OCI-LY1 (cell line): ENCODE data around the gene FZD2.

Experiments
- H2AFZ ChIP-seq: fragments of 200-600 bp; sonication (generic), shearing (Covaris generic); 2 replicates; pipeline ENCODE4 v1.6.0; 2014; ENCODE audit warnings: antibody characterized with exemption, mild to moderate bottlenecking, low read length
- H3F3A ChIP-seq: fragments of 200-600 bp; sonication (generic), shearing (Covaris generic); 2 replicates; pipeline ENCODE4 v1.6.0; 2014; ENCODE audit warnings: mild to moderate bottlenecking, antibody characterized with exemption, low read length, moderate library complexity; ENCODE audit not compliant: insufficient read depth
- H3K27ac ChIP-seq: fragments of 200-600 bp; sonication (generic); 2 replicates; pipeline ENCODE4 v1.5.1; 2014; ENCODE audit warnings: low read length, mixed run types, mild to moderate bottlenecking, low read depth; ENCODE audit not compliant: poor library complexity, severe bottlenecking
- H3K27me3 ChIP-seq: fragments of 200-600 bp; sonication (generic); 2 replicates; pipeline ENCODE4 v1.6.0; 2014; ENCODE audit warnings: antibody characterized with exemption, mild to moderate bottlenecking, low read length, moderate library complexity; ENCODE audit not compliant: insufficient read depth
- H3K36me3 ChIP-seq: fragments of 200-600 bp; sonication (generic); 2 replicates; pipeline ENCODE4 v1.6.1; 2014; ENCODE audit warnings: mild to moderate bottlenecking, antibody characterized with exemption, low read length, moderate library complexity, mixed read lengths; ENCODE audit not compliant: insufficient read depth
- H3K4me1 ChIP-seq: fragments of 200-600 bp; sonication (generic); 2 replicates; pipeline ENCODE4 v1.5.1; 2014; ENCODE audit warnings: mild to moderate bottlenecking, low read length, moderate library complexity; ENCODE audit not compliant: insufficient read depth, severe bottlenecking
- H3K4me2 ChIP-seq: fragments of 200-600 bp; sonication (generic), shearing (Covaris generic); 2 replicates; pipeline ENCODE4 v1.6.1; 2014; ENCODE audit warnings: low read length
- H3K4me3 ChIP-seq: fragments of 200-600 bp; sonication (generic); 2 replicates; pipeline ENCODE4 v1.5.1; 2014; ENCODE audit warnings: low read length, low read depth, mild to moderate bottlenecking, mixed read lengths; ENCODE audit not compliant: poor library complexity, severe bottlenecking
- H3K79me2 ChIP-seq: fragments of 200-600 bp; shearing (Covaris generic); 2 replicates; pipeline ENCODE4 v1.6.1; 2016; ENCODE audit warnings: mixed run types, low read length, mixed read lengths; ENCODE audit not compliant: insufficient read depth
- H3K9ac ChIP-seq: fragments of 200-600 bp; sonication (generic), shearing (Covaris generic); 2 replicates; pipeline ENCODE4 v1.6.1; 2014; ENCODE audit warnings: mild to moderate bottlenecking, low read length, mixed read lengths
- H3K9me2 ChIP-seq: fragments of 200-600 bp; sonication (generic), shearing (Covaris generic); 2 replicates; pipeline ENCODE4 v1.6.1; 2014; ENCODE audit warnings: low read depth, mild to moderate bottlenecking, low read length, mixed read lengths
- H3K9me3 ChIP-seq: fragments of 200-600 bp; shearing (Covaris generic); 2 replicates; pipeline ENCODE4 v1.6.1; 2014; ENCODE audit warnings: low read length, mixed read lengths
- H4K20me1 ChIP-seq: fragments of 200-600 bp; sonication (generic), shearing (Covaris generic); 2 replicates; pipeline ENCODE4 v1.6.0; 2016; ENCODE audit warnings: mild to moderate bottlenecking, low read length; ENCODE audit not compliant: insufficient read depth
- EZH2 ChIP-seq: fragments of 200-600 bp; sonication (generic), shearing (Covaris generic); IDR thresholded peaks from 2 replicates; pipeline ENCODE4 v1.8.0; 2017; ENCODE audit warnings: borderline replicate concordance, mixed run types, mild to moderate bottlenecking, antibody characterized with exemption, low read length, moderate library complexity, mixed read lengths
- TF ChIP-seq, protein P1 (sequence below): fragments of 200-600 bp; sonication (generic), shearing (Covaris generic); IDR thresholded peaks from 2 replicates; pipeline ENCODE4 v1.5.1; 2017; ENCODE audit warnings: mild to moderate bottlenecking, antibody characterized with exemption, low read length, moderate library complexity, mixed read lengths

FZD2 gene

GRCh38 chr17:44522883-44523671 lies 34.2 kb upstream of the FZD2 start:
- Histone ChIP-seq H3K79me2 (no peaks in the 10 kb centered on the region), H3K4me2 (peak overlapping the region; percentile 35), H2AFZ (peak overlapping the region; percentile 23; the same call in 1 of the 2 replicates), H3K4me1 (peaks cover 5% of the 10 kb centered on the region), H3K36me3 (no peaks in the 10 kb centered on the region), H3K9ac (no peak overlapping the region), H3F3A (no peaks in the 10 kb centered on the region), H4K20me1 (no peaks in the 10 kb centered on the region), H3K4me3 (no peak overlapping the region), H3K9me2 (no peaks in the 10 kb centered on the region), H3K27ac (no peak overlapping the region), H3K27me3 (no peaks in the 10 kb centered on the region), H3K9me3 (no peaks in the 10 kb centered on the region)
- TF ChIP-seq, protein P1, sequence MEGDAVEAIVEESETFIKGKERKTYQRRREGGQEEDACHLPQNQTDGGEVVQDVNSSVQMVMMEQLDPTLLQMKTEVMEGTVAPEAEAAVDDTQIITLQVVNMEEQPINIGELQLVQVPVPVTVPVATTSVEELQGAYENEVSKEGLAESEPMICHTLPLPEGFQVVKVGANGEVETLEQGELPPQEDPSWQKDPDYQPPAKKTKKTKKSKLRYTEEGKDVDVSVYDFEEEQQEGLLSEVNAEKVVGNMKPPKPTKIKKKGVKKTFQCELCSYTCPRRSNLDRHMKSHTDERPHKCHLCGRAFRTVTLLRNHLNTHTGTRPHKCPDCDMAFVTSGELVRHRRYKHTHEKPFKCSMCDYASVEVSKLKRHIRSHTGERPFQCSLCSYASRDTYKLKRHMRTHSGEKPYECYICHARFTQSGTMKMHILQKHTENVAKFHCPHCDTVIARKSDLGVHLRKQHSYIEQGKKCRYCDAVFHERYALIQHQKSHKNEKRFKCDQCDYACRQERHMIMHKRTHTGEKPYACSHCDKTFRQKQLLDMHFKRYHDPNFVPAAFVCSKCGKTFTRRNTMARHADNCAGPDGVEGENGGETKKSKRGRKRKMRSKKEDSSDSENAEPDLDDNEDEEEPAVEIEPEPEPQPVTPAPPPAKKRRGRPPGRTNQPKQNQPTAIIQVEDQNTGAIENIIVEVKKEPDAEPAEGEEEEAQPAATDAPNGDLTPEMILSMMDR: peak; percentile 89
- no peak for TF ChIP-seq EZH2

- H3F3A ChIP-seq: no peaks in the 10 kb centered on the region
- H3K4me1 ChIP-seq: peaks cover 5% of the 10 kb centered on the region
- H3K9ac ChIP-seq: no peak overlapping the region
- H3K9me3 ChIP-seq: no peaks in the 10 kb centered on the region
- no peaks in the 10 kb centered on the region for H3K9me2 ChIP-seq
- no peak for TF ChIP-seq EZH2
- TF ChIP-seq, protein P1: no peak
- no peaks in the 10 kb centered on the region for H4K20me1 ChIP-seq
- no peaks in the 10 kb centered on the region for H3K79me2 ChIP-seq
- H3K27ac ChIP-seq: no peak overlapping the region
- H2AFZ ChIP-seq: peak overlapping the region; percentile 23; the same call in 1 of the 2 replicates
- no peak overlapping the region for H3K4me3 ChIP-seq
- no peaks in the 10 kb centered on the region for H3K27me3 ChIP-seq
- H3K36me3 ChIP-seq: no peaks in the 10 kb centered on the region
- peak overlapping the region; percentile 35 for H3K4me2 ChIP-seq
These were observed 33.7 kb upstream of the FZD2 start for GRCh38 chr17:44523672-44523972.

DNA sequence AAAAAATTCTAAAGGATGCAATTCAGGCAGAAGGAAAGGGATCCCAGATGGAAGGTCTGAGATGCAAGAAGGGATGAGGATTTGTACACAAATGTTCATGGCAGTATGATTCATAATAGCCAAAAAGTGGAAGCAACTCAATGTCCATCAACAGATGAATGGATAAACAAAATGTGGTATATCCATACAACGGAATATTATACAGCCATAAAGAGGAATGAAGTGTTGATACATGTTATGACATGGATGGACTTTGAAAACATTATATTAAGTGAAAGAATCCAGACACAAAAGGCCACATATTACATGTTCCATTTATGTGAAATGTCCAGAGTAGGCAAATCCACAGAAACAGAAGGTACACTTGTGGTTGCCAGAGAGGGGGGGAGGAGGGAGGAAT lies 30.2 kb upstream of the FZD2 start:
- Histone ChIP-seq H3F3A (no peaks in the 10 kb centered on the region), H3K9me2 (no peaks in the 10 kb centered on the region), H3K27ac (no peak overlapping the region), H3K9me3 (no peaks in the 10 kb centered on the region), H4K20me1 (no peaks in the 10 kb centered on the region), H3K4me3 (no peak overlapping the region), H3K9ac (no peak overlapping the region), H3K36me3 (no peaks in the 10 kb centered on the region), H3K79me2 (no peaks in the 10 kb centered on the region), H3K4me1 (peaks cover 5% of the 10 kb centered on the region), H3K4me2 (no peak overlapping the region), H2AFZ (no peak overlapping the region), H3K27me3 (peaks cover 8% of the 10 kb centered on the region)
- TF ChIP-seq, protein P1: no peak
- no peak for TF ChIP-seq EZH2
